HCT116 (cell line): ENCODE results near the gene CFAP119. TPM values are rescaled to one million over a fixed set of nuclear protein-coding genes. Genes with fewer than 3 reads are reported as not detected.

Source experiments
- ATAC-seq: fragments of 200-7000 bp; cut with Tn5 transposase; 2 replicates; pipeline ENCODE4 v1.9.1; 2020; ENCODE audit warnings: mild to moderate bottlenecking, moderate library complexity
- BruUV-seq: library from RNA; stranded (reverse); fragments of 400-500 nt; replicated peaks from 2 replicates; lab custom pipeline; 2021; lab: Mats Ljungman, UMichigan
- CTCF ChIA-PET: fragments of 300-600 bp; sonication (Branson Sonifier 250); formaldehyde crosslinking; loops from one replicate; lab custom pipeline; 2021; ENCODE audit warnings: antibody characterized with exemption; lab: Charles Lee
- POLR2A ChIA-PET: fragments of 300-600, 350-600 bp; sonication (Branson Sonifier 250); formaldehyde crosslinking; loops from one replicate; lab custom pipeline; 2021; ENCODE audit warnings: antibody characterized with exemption; lab: Charles Lee
- RAD21 ChIA-PET, 2 experiments: fragments of 300-600 bp; sonication (Branson Sonifier 250); formaldehyde crosslinking; loops; one replicate each; lab custom pipeline; 2023; ENCODE audit warnings: low total read pairs in 2 of 2; ENCODE audit not compliant: uncharacterized antibody in 2 of 2, unreplicated experiment in 2 of 2, low non-redundant PET in 1 of 2; lab: Charles Lee
- DNase-seq: peaks from one replicate; pipeline ENCODE4 v3.0.0-alpha.2; 2010; ENCODE audit warnings: low read depth, low spot score
- H2AFZ ChIP-seq: fragments of 200-600 bp; shearing (Covaris generic), sonication (generic); 2 replicates; pipeline ENCODE4 v1.6.1; 2017; ENCODE audit warnings: low read depth, mixed run types, mixed read lengths, antibody characterized with exemption, low read length; ENCODE audit not compliant: poor library complexity, severe bottlenecking
- H3K27ac ChIP-seq: 2 replicates; pipeline ENCODE4 v1.5.1; 2012; ENCODE audit warnings: low read depth, low read length
- H3K27me3 ChIP-seq: fragments of 200-600 bp; sonication (generic); 2 replicates; pipeline ENCODE4 v1.6.1; 2016; ENCODE audit warnings: mixed run types, low read length, mixed read lengths; ENCODE audit not compliant: insufficient read depth
- H3K36me3 ChIP-seq, 2 experiments: fragments of 200-500 bp in 1 of 2; fragments of 200-600 bp in 1 of 2; sonication (Bioruptor generic) in 1 of 2; sonication (generic) in 1 of 2; 2 replicates each; pipeline versions ENCODE4 v1.5.1 to v1.6.1; 2014 to 2016; ENCODE audit warnings: low read length in 2 of 2, inconsistent platforms in 1 of 2, mixed read lengths in 1 of 2, mixed run types in 1 of 2; ENCODE audit not compliant: insufficient read depth in 2 of 2, control insufficient read depth in 1 of 2
- H3K4me1 ChIP-seq, 2 experiments: fragments of 200-600 bp in 1 of 2; sonication (generic) in 1 of 2; 2 replicates each; pipeline versions ENCODE4 v1.5.1 to v1.6.1; 2012 to 2017; ENCODE audit warnings: low read length in 2 of 2, inconsistent platforms in 1 of 2, mild to moderate bottlenecking in 1 of 2, mixed read lengths in 1 of 2, mixed run types in 1 of 2, moderate library complexity in 1 of 2; ENCODE audit not compliant: insufficient read depth in 2 of 2, control insufficient read depth in 1 of 2
- H3K4me2 ChIP-seq: fragments of 200-600 bp; sonication (generic); 2 replicates; pipeline ENCODE4 v1.6.1; 2017; ENCODE audit warnings: mixed run types, low read length, mixed read lengths
- H3K4me3 ChIP-seq, 2 experiments: fragments of 200-600 bp in 1 of 2; sonication (generic) in 1 of 2; replicated peaks in 1 of 2; 2 replicates each; pipeline ENCODE4 v1.5.1; 2011 to 2016; ENCODE audit warnings: low read length in 2 of 2, control low read depth in 1 of 2, low read depth in 1 of 2, mild to moderate bottlenecking in 1 of 2, mixed read lengths in 1 of 2, mixed run types in 1 of 2
- H3K79me2 ChIP-seq: fragments of 200-600 bp; sonication (generic); 2 replicates; pipeline ENCODE4 v1.6.1; 2017; ENCODE audit warnings: mild to moderate bottlenecking, mixed run types, low read length, moderate library complexity, mixed read lengths; ENCODE audit not compliant: insufficient read depth
- H3K9ac ChIP-seq: fragments of 200-600 bp; sonication (generic); 2 replicates; pipeline ENCODE4 v1.6.1; 2016; ENCODE audit warnings: low read length, mixed read lengths
- H3K9me2 ChIP-seq: fragments of 200-600 bp; sonication (generic), shearing (Covaris generic); 2 replicates; pipeline ENCODE4 v1.6.1; 2017; ENCODE audit warnings: mixed run types, mild to moderate bottlenecking, moderate library complexity; ENCODE audit not compliant: insufficient read depth
- H3K9me3 ChIP-seq, 2 experiments: fragments of 200-500 bp in 1 of 2; fragments of 200-600 bp in 1 of 2; sonication (Bioruptor generic) in 1 of 2; sonication (generic) in 1 of 2; 2 replicates each; pipeline ENCODE4 v1.6.1; 2014 to 2017; ENCODE audit warnings: low read length in 2 of 2, mixed read lengths in 2 of 2, inconsistent platforms in 1 of 2, low read depth in 1 of 2, mild to moderate bottlenecking in 1 of 2, mixed run types in 1 of 2, moderate library complexity in 1 of 2; ENCODE audit not compliant: control insufficient read depth in 1 of 2, insufficient read depth in 1 of 2
- H4K20me1 ChIP-seq: fragments of 200-600 bp; sonication (generic), shearing (Covaris generic); 2 replicates; pipeline ENCODE4 v1.6.1; 2017; ENCODE audit warnings: mixed run types, mild to moderate bottlenecking, moderate library complexity; ENCODE audit not compliant: insufficient read depth
- CBX3 ChIP-seq: IDR thresholded peaks from 2 replicates; pipeline ENCODE4 v1.6.1; 2012; ENCODE audit warnings: low read depth
- EGR1 ChIP-seq: IDR thresholded peaks from 2 replicates; pipeline ENCODE4 v1.6.1; 2012; ENCODE audit warnings: low read depth
- ELF1 ChIP-seq: IDR thresholded peaks from 2 replicates; pipeline ENCODE4 v1.6.1; 2012; ENCODE audit warnings: low read depth, borderline replicate concordance
- EZH2phosphoT487 ChIP-seq: fragments of 200-600 bp; IDR thresholded peaks from 2 replicates; pipeline ENCODE4 v1.6.1; 2018; ENCODE audit warnings: antibody characterized with exemption, borderline replicate concordance
- JUND ChIP-seq: IDR thresholded peaks from 2 replicates; pipeline ENCODE4 v1.6.1; 2012
- POLR2AphosphoS5 ChIP-seq: IDR thresholded peaks from 2 replicates; pipeline ENCODE4 v1.6.1; 2011; ENCODE audit warnings: mild to moderate bottlenecking, low read depth, low read length, moderate library complexity
- SIN3A ChIP-seq: IDR thresholded peaks from 2 replicates; pipeline ENCODE4 v1.6.1; 2012; ENCODE audit warnings: low read depth
- SP1 ChIP-seq: IDR thresholded peaks from 2 replicates; pipeline ENCODE4 v1.6.1; 2012; ENCODE audit warnings: low read depth
- SRF ChIP-seq: IDR thresholded peaks from 2 replicates; pipeline ENCODE4 v1.6.1; 2012; ENCODE audit warnings: low read depth
- TCF7L2 ChIP-seq: IDR thresholded peaks from 2 replicates; pipeline ENCODE4 v1.7.0; 2011; ENCODE audit warnings: borderline replicate concordance, inconsistent platforms; ENCODE audit not compliant: insufficient read depth, insufficient read length; ENCODE audit errors: extremely low read depth
- YY1 ChIP-seq: IDR thresholded peaks from 2 replicates; pipeline ENCODE4 v1.6.1; 2011; ENCODE audit warnings: low read length, low read depth, moderate library complexity, mild to moderate bottlenecking; ENCODE audit not compliant: insufficient replicate concordance; ENCODE audit errors: extremely low read depth
- ZFX ChIP-seq: fragments of 450-650 bp; IDR thresholded peaks from 2 replicates; pipeline ENCODE4 v1.6.1; 2017
- ZNF274 ChIP-seq: fragments of 200-500 bp; sonication (Bioruptor generic); IDR thresholded peaks from 2 replicates; pipeline ENCODE4 v1.6.1; 2014; ENCODE audit warnings: mild to moderate bottlenecking, low read depth, low read length, inconsistent platforms
- intact Hi-C: fragments of 100-400 bp; cut with micrococcal nuclease; formaldehyde crosslinking; loops from 2 replicates; pipeline ENCODE4 v1.10.0; 2022
- total RNA-seq: library from RNA; stranded (reverse); gene quantifications from one replicate; pipeline ENCODE4 v1.2.1, GENCODE V29; 2021; ENCODE audit not compliant: unreplicated experiment
- TF ChIP-seq, protein P1 (sequence below): IDR thresholded peaks from 2 replicates; pipeline ENCODE4 v1.6.1; 2012; ENCODE audit warnings: low read depth
- TF ChIP-seq, protein P2 (sequence below): IDR thresholded peaks from 2 replicates; pipeline ENCODE4 v1.6.1; 2012
- TF ChIP-seq, protein P3 (sequence below): IDR thresholded peaks from 2 replicates; pipeline ENCODE4 v1.6.1; 2012

CFAP119 gene
- total RNA-seq, 1 experiment from 2014 or later: 12.6 TPM

DNA sequence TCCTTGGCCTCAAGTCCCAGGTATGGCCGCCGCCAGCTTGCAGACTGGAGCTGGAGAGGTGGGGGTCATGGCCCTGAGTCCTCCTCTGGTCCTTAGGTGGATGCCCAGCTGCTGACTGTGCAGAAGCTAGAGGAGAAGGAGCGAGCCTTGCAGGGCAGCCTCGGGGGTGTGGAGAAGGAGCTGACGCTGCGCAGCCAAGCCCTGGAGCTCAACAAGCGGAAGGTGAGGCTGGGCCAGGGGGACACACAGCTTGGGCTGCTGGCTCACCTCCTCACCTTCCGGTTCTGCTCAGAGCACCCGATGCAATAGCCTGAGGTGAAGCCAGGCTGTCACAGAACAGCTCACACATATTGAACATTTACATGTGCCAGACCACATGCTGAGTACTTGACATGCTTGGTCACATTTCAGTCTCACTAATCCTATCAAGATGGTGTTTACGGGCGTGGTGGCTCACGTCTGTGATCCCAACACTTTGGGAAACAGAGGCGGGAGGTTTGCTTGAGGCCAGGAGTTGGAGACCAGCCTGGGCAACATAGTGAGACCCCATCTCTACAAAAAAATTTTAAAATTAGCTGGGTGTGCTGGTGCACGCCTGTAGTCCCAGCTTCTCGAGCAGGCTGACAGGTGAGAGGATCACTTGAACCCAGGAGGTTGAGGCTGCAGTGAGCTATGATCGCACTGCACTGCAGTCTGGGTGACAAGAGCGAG lies 7.7 kb upstream of the CFAP119 start:
- no peak for TF ChIP-seq TCF7L2
- TF ChIP-seq POLR2AphosphoS5: no peak
- TF ChIP-seq, protein P1, sequence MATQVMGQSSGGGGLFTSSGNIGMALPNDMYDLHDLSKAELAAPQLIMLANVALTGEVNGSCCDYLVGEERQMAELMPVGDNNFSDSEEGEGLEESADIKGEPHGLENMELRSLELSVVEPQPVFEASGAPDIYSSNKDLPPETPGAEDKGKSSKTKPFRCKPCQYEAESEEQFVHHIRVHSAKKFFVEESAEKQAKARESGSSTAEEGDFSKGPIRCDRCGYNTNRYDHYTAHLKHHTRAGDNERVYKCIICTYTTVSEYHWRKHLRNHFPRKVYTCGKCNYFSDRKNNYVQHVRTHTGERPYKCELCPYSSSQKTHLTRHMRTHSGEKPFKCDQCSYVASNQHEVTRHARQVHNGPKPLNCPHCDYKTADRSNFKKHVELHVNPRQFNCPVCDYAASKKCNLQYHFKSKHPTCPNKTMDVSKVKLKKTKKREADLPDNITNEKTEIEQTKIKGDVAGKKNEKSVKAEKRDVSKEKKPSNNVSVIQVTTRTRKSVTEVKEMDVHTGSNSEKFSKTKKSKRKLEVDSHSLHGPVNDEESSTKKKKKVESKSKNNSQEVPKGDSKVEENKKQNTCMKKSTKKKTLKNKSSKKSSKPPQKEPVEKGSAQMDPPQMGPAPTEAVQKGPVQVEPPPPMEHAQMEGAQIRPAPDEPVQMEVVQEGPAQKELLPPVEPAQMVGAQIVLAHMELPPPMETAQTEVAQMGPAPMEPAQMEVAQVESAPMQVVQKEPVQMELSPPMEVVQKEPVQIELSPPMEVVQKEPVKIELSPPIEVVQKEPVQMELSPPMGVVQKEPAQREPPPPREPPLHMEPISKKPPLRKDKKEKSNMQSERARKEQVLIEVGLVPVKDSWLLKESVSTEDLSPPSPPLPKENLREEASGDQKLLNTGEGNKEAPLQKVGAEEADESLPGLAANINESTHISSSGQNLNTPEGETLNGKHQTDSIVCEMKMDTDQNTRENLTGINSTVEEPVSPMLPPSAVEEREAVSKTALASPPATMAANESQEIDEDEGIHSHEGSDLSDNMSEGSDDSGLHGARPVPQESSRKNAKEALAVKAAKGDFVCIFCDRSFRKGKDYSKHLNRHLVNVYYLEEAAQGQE: no peak
- TF ChIP-seq SP1: no peak
- TF ChIP-seq CBX3: no peak
- no peak for TF ChIP-seq ZNF274
- no peak for TF ChIP-seq SRF
- TF ChIP-seq, protein P2, sequence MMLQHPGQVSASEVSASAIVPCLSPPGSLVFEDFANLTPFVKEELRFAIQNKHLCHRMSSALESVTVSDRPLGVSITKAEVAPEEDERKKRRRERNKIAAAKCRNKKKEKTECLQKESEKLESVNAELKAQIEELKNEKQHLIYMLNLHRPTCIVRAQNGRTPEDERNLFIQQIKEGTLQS: no peak
- no peak for TF ChIP-seq SIN3A
- no peak for TF ChIP-seq JUND
- no peak for TF ChIP-seq YY1
- no peak for TF ChIP-seq ELF1
- TF ChIP-seq EGR1: no peak
- TF ChIP-seq, protein P3, sequence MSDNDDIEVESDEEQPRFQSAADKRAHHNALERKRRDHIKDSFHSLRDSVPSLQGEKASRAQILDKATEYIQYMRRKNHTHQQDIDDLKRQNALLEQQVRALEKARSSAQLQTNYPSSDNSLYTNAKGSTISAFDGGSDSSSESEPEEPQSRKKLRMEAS: no peak
- no peak for TF ChIP-seq EZH2phosphoT487
- no peak for TF ChIP-seq ZFX
- H3K9me3 ChIP-seq: no peaks in the 10 kb centered on the region
- H3K36me3 ChIP-seq: peaks cover 51 to 70% of the 10 kb centered on the region in 2 experiments
- no peak overlapping the region for H3K4me3 ChIP-seq
- no peak overlapping the region for H3K27ac ChIP-seq
- no peaks in the 10 kb centered on the region for H4K20me1 ChIP-seq
- no peak overlapping the region for H2AFZ ChIP-seq
- no peak overlapping the region for H3K4me2 ChIP-seq
- peaks cover 10% of the 10 kb centered on the region; the same call in 1 of the 2 replicates for H3K79me2 ChIP-seq
- no peak overlapping the region for H3K9ac ChIP-seq
- no peak for DNase-seq
- no TSS peak for BruUV-seq
- RAD21 ChIA-PET: no interaction called here
- no peak for ATAC-seq
- H3K4me1 ChIP-seq: no peaks in the 10 kb centered on the region
- no peaks in the 10 kb centered on the region for H3K9me2 ChIP-seq
- intact Hi-C loops: no loop called here
- no peaks in the 10 kb centered on the region for H3K27me3 ChIP-seq
- CTCF ChIA-PET: no interaction called here
- POLR2A ChIA-PET: no interaction called here
